GM12878 (cell line): Measurements from ENCODE around the gene PRKCE. TPM values are rescaled to one million over a fixed set of nuclear protein-coding genes. Genes with fewer than 3 reads are reported as not detected.

Experiments
- ATAC-seq: fragments of 200-7000 bp; cut with Tn5 transposase; 3 replicates; pipeline ENCODE4 v1.9.1; 2020; ENCODE audit warnings: mild to moderate bottlenecking, moderate library complexity
- BruUV-seq: library from RNA; stranded (reverse); fragments of 400-500 nt; replicated peaks from 2 replicates; lab custom pipeline; 2021; lab: Mats Ljungman, UMichigan
- CTCF ChIA-PET: fragments of 300-600 bp; sonication (Branson Sonifier 250); formaldehyde crosslinking; extraction: SDS; loops from one replicate; lab custom pipeline; 2021; ENCODE audit warnings: inconsistent platforms; lab: Yijun Ruan, JAX
- POLR2A ChIA-PET: fragments of 350-600 bp; formaldehyde crosslinking; extraction: SDS; loops from one replicate; lab custom pipeline; 2021; ENCODE audit warnings: inconsistent platforms; lab: Charles Lee
- RAD21 ChIA-PET: fragments of 300-600 bp; sonication (Branson Sonifier 250); formaldehyde crosslinking; loops from one replicate; lab custom pipeline; 2023; ENCODE audit warnings: antibody characterized with exemption; ENCODE audit not compliant: unreplicated experiment; lab: Charles Lee
- SMC1A ChIA-PET: fragments of 300-600 bp; sonication (Branson Sonifier 250); formaldehyde crosslinking; loops from one replicate; lab custom pipeline; 2023; ENCODE audit not compliant: unreplicated experiment, uncharacterized antibody; lab: Charles Lee
- DNase-seq: peaks from one replicate; pipeline ENCODE4 v3.0.0-alpha.2; 2011; ENCODE audit warnings: low read depth, low spot score
- FAIRE-seq: peaks from 3 replicates; lab custom pipeline; 2011; peaks lifted over from hg19 to GRCh38; lab: Jason Lieb, UNC
- H2AFZ ChIP-seq: 2 replicates; pipeline ENCODE4 v1.6.0; 2011; ENCODE audit warnings: low read depth, low read length, control low read depth; ENCODE audit not compliant: control insufficient read depth
- H3K27ac ChIP-seq: 2 replicates; pipeline ENCODE4 v1.5.1; 2011; ENCODE audit warnings: control low read depth; ENCODE audit not compliant: control insufficient read depth, insufficient read depth
- H3K27me3 ChIP-seq, 2 experiments: replicated peaks in 1 of 2; 2 replicates each; pipeline versions ENCODE4 v1.6.0 to v1.6.1; 2011; ENCODE audit warnings: low read length in 1 of 2; ENCODE audit not compliant: control insufficient read depth in 2 of 2, insufficient read depth in 2 of 2
- H3K36me3 ChIP-seq, 2 experiments: 2 replicates each; pipeline ENCODE4 v1.5.1; 2011; ENCODE audit warnings: low read length in 1 of 2; ENCODE audit not compliant: control insufficient read depth in 2 of 2, insufficient read depth in 2 of 2
- H3K4me1 ChIP-seq: 2 replicates; pipeline ENCODE4 v1.6.1; 2011; ENCODE audit warnings: mild to moderate bottlenecking, low read length, moderate library complexity, mixed read lengths; ENCODE audit not compliant: control insufficient read depth, insufficient read depth
- H3K4me2 ChIP-seq: 2 replicates; pipeline ENCODE4 v1.6.0; 2011; ENCODE audit warnings: control low read depth; ENCODE audit not compliant: control insufficient read depth, insufficient read depth
- H3K4me3 ChIP-seq: fragments of 200-600 bp; sonication (generic); 2 replicates; pipeline ENCODE4 v1.5.1; 2016
- H3K79me2 ChIP-seq: 2 replicates; pipeline ENCODE4 v1.6.0; 2011; ENCODE audit warnings: low read length; ENCODE audit not compliant: control insufficient read depth, insufficient read depth
- H3K9ac ChIP-seq: 2 replicates; pipeline ENCODE4 v1.8.0; 2011; ENCODE audit warnings: low read length, control low read depth, mixed read lengths; ENCODE audit not compliant: control insufficient read depth, insufficient read depth
- H3K9me3 ChIP-seq: replicated peaks from 3 replicates; pipeline ENCODE4 v1.5.1; 2011; ENCODE audit warnings: mild to moderate bottlenecking, low read length; ENCODE audit not compliant: control insufficient read depth, insufficient read depth
- H4K20me1 ChIP-seq: 2 replicates; pipeline ENCODE4 v1.6.0; 2011; ENCODE audit not compliant: control insufficient read depth, insufficient read depth
- WGBS: methylation state at CpG from one replicate; pipeline ENCODE4 v1.1.6; 2016; ENCODE audit warnings: low lambda C conversion rate; ENCODE audit not compliant: insufficient replicate concordance, insufficient coverage; ENCODE audit errors: missing lambda C conversion rate; 5-methylcytosine and 5-hydroxymethylcytosine counted together
- in situ Hi-C: fragments of 300-500 bp; cut with MboI; formaldehyde crosslinking; loops from 9 replicates; pipeline ENCODE4 v1.14.3; 2018; ENCODE audit warnings: mixed read lengths
- intact Hi-C: fragments of 100-400 bp; cut with micrococcal nuclease; formaldehyde crosslinking; loops from one replicate; pipeline ENCODE4 v1.14.2; 2022; ENCODE audit not compliant: unreplicated experiment
- polyA plus RNA-seq, 11 experiments: library from polyadenylated mRNA; depleted of rRNA in 4 of 11; unstranded in 6 of 11; stranded (reverse) in 5 of 11; fragments of >200 nt; fragmentation: Nextera tagmentation in 4 of 11; fragmentation: Illumina TruSeq in 1 of 11; extraction: Ambion mirVana in 4 of 11; extraction: Trizol in 1 of 11; gene quantifications; 1 replicate in 1 of 11; 2 replicates in 10 of 11; pipeline versions ENCODE4 v1.2.1 to v1.2.3, GENCODE V29; 2011 to 2016; ENCODE audit warnings: inconsistent platforms in 2 of 11, missing spikeins in 2 of 11, low read depth in 1 of 11
- total RNA-seq, 4 experiments: library from RNA; depleted of rRNA in 3 of 4; stranded (reverse); fragments of >200 nt in 3 of 4; fragmentation: Illumina TruSeq in 1 of 4; extraction: Trizol in 1 of 4; gene quantifications; 2 replicates each; pipeline versions ENCODE4 v1.2.1 to v1.2.3, GENCODE V29; 2013 to 2021
- TF ChIP-seq, protein P1 (sequence below), 3 experiments: IDR thresholded peaks in 2 of 3; conservative IDR thresholded peaks in 1 of 3; 2 replicates each; pipeline ENCODE4 v1.5.1; 2011; ENCODE audit warnings: low read depth in 3 of 3, low read length in 3 of 3, mild to moderate bottlenecking in 3 of 3, control low read depth in 2 of 3, moderate library complexity in 2 of 3, inconsistent platforms in 1 of 3, mixed read lengths in 1 of 3; ENCODE audit not compliant: control insufficient read depth in 2 of 3, insufficient read depth in 1 of 3; ENCODE audit errors: extremely low read depth in 1 of 3

PRKCE gene
- total and polyA plus RNA-seq, 10 of the 15 experiments (the other 5 are each of a cell fraction or from before 2014, with no cell fraction given), result 2.6 to 28.2 (median 11.3) TPM

DNA sequence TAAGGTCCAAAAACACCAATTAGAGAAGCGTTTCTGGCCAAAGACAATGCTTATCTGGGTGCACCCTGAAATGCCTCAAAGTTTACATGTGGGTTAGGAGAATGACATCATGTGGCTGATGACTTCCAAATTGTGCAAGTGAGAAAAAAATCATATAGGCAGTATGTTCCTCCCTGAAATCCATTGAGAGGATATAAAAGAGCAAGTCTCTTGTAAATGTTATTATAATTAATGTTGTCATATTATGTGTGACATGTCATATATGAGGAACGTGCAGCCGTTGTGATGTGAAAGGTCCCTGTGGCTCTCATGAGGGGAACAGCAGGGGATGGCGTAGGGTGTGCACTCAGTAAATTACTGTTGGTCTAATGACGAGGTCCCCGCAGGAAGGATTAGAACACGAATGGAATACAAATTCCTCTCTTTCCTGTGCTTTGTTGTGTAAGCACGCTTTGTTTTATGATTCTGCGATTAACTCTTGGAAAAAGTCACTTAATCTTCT is 290.8 kb downstream of the PRKCE start:
- FAIRE-seq, result no peak
- SMC1A ChIA-PET, result interaction anchor here (1.1 kb wide), 1 partner anchor 109 kb away, joined by 3 read pairs; no protein-coding TSS in a partner anchor
- TF ChIP-seq, protein P1, sequence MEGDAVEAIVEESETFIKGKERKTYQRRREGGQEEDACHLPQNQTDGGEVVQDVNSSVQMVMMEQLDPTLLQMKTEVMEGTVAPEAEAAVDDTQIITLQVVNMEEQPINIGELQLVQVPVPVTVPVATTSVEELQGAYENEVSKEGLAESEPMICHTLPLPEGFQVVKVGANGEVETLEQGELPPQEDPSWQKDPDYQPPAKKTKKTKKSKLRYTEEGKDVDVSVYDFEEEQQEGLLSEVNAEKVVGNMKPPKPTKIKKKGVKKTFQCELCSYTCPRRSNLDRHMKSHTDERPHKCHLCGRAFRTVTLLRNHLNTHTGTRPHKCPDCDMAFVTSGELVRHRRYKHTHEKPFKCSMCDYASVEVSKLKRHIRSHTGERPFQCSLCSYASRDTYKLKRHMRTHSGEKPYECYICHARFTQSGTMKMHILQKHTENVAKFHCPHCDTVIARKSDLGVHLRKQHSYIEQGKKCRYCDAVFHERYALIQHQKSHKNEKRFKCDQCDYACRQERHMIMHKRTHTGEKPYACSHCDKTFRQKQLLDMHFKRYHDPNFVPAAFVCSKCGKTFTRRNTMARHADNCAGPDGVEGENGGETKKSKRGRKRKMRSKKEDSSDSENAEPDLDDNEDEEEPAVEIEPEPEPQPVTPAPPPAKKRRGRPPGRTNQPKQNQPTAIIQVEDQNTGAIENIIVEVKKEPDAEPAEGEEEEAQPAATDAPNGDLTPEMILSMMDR (IDR thresholded peaks at IDR 0.05 in 2 of 3, conservative IDR thresholded peaks at IDR 0.05 in 1 of 3; ENCODE audit: control insufficient read depth in 2 of 3, extremely low read depth in 1 of 3, insufficient read depth in 1 of 3, low read depth in 3 of 3, low read length in 3 of 3), result no peak
- H3K27me3 ChIP-seq, result no peaks in the 10 kb centered on the region
- WGBS, result 82% methylated on average over 9 of the region's 9 CpGs
- no peaks in the 10 kb centered on the region for H4K20me1 ChIP-seq
- intact Hi-C loops, result no loop called here
- BruUV-seq, result no TSS peak
- CTCF ChIA-PET, result no interaction called here
- H3K36me3 ChIP-seq, result no peaks in the 10 kb centered on the region
- ATAC-seq, result no peak
- RAD21 ChIA-PET, result interaction anchor here (0.7 kb wide), 1 partner anchor 101 kb away, joined by 3 read pairs; no protein-coding TSS in a partner anchor
- POLR2A ChIA-PET, result interaction anchor here (1.0 kb wide), 1 partner anchor 11 kb away, joined by 4 read pairs; no protein-coding TSS in a partner anchor
- H3K79me2 ChIP-seq, result no peaks in the 10 kb centered on the region
- in situ Hi-C loops, result loop anchor here (25.0 kb wide), 1 partner anchor 955 kb away; no protein-coding TSS in a partner anchor
- no peak overlapping the region for H3K4me2 ChIP-seq
- no peak overlapping the region for H3K4me3 ChIP-seq
- H3K9me3 ChIP-seq, result no peaks in the 10 kb centered on the region
- H3K27ac ChIP-seq, result no peak overlapping the region
- DNase-seq, result no peak
- H3K4me1 ChIP-seq, result no peaks in the 10 kb centered on the region
- no peak overlapping the region for H3K9ac ChIP-seq
- H2AFZ ChIP-seq, result no peak overlapping the region
